GM21737 (cell line): Measurements from ENCODE around the gene OSBPL8.
"Not testable (repeated sequence)": the region's sequence is repeated elsewhere in the genome, so short reads cannot be mapped to it uniquely, and the experiment has no call there.

ENCODE experiments used
- ATAC-seq: cut with Tn5 transposase; IDR thresholded peaks from one replicate; pipeline ENCODE4 v1.9.1; 2021; ENCODE audit warnings: mild to moderate bottlenecking, moderate library complexity; ENCODE audit not compliant: unreplicated experiment

The OSBPL8 gene

GRCh38 chr12:76422543-76423438 lies 136.8 kb downstream of the OSBPL8 start:
- no peak for ATAC-seq

GRCh38 chr12:76422154-76422542 lies 137.4 kb downstream of the OSBPL8 start:
- ATAC-seq, result no peak

GRCh38 chr12:76421046-76421445 lies 138.5 kb downstream of the OSBPL8 start:
- ATAC-seq, result no peak

- no peak for ATAC-seq
These were observed 139.3 kb downstream of the OSBPL8 start for GRCh38 chr12:76420222-76420621.

- ATAC-seq, result no peak
These were observed 142.5 kb downstream of the OSBPL8 start for GRCh38 chr12:76417116-76417515.

GRCh38 chr12:76413121-76413520 lies 146.4 kb downstream of the OSBPL8 start:
- ATAC-seq, result no peak

- ATAC-seq, result no peak
These were observed 148.8 kb downstream of the OSBPL8 start for GRCh38 chr12:76410781-76411180.

GRCh38 chr12:76410371-76410770 lies 149.2 kb downstream of the OSBPL8 start:
- no peak for ATAC-seq

- no peak for ATAC-seq
These were observed 150.5 kb downstream of the OSBPL8 start for GRCh38 chr12:76409074-76409473.

GRCh38 chr12:76407710-76408109 lies 151.9 kb downstream of the OSBPL8 start:
- ATAC-seq, result no peak

GRCh38 chr12:76402259-76402658 lies 157.3 kb downstream of the OSBPL8 start:
- ATAC-seq, result no peak

- ATAC-seq, result no peak
These were observed 159.4 kb downstream of the OSBPL8 start for GRCh38 chr12:76400136-76400535.

GRCh38 chr12:76399040-76399439 lies 160.5 kb downstream of the OSBPL8 start:
- no peak for ATAC-seq

- ATAC-seq, result no peak
These were observed 161.5 kb downstream of the OSBPL8 start for GRCh38 chr12:76398106-76398505.

- no peak for ATAC-seq
These were observed 168.1 kb downstream of the OSBPL8 start for GRCh38 chr12:76391461-76391860.

GRCh38 chr12:76387614-76388013 lies 172.0 kb downstream of the OSBPL8 start:
- ATAC-seq, result no peak

- no peak for ATAC-seq
These were observed 175.0 kb downstream of the OSBPL8 start for GRCh38 chr12:76384560-76384959.

- ATAC-seq, result no peak
These were observed 175.6 kb downstream of the OSBPL8 start for GRCh38 chr12:76383988-76384387.

- no peak for ATAC-seq
These were observed 180.3 kb downstream of the OSBPL8 start for GRCh38 chr12:76379261-76379660.

GRCh38 chr12:76376876-76377275 lies 182.7 kb downstream of the OSBPL8 start:
- not testable (repeated sequence) for ATAC-seq

GRCh38 chr12:76375939-76376338 lies 183.6 kb downstream of the OSBPL8 start:
- no peak for ATAC-seq

- ATAC-seq, result no peak
These were observed 184.1 kb downstream of the OSBPL8 start for GRCh38 chr12:76375470-76375869.
